AG04450 (cell line): ENCODE measurements around the gene SMIM5. TPM values are rescaled to one million over a fixed set of nuclear protein-coding genes. Genes with fewer than 3 reads are reported as not detected.

ENCODE experiments used
- CTCF ChIA-PET: fragments of 300-600, 350-600 bp; formaldehyde crosslinking; extraction: SDS; loops from one replicate; lab custom pipeline; 2022; ENCODE audit warnings: antibody characterized with exemption, inconsistent platforms; lab: Charles Lee
- POLR2A ChIA-PET: fragments of 350-600 bp; formaldehyde crosslinking; extraction: SDS; loops from one replicate; lab custom pipeline; 2021; ENCODE audit warnings: antibody characterized with exemption, inconsistent platforms; lab: Yijun Ruan, JAX
- DNase-seq: peaks from one replicate; pipeline ENCODE4 v3.0.0-alpha.2; 2011; ENCODE audit warnings: low read depth, low spot score
- H3K27ac ChIP-seq: one replicate; pipeline ENCODE4 v1.5.1; 2012; ENCODE audit warnings: low read depth, low read length, control low read depth
- H3K27me3 ChIP-seq: one replicate; pipeline ENCODE4 v1.6.0; 2012; ENCODE audit warnings: low read length; ENCODE audit not compliant: control insufficient read depth, insufficient read depth
- H3K4me3 ChIP-seq: 2 replicates; pipeline ENCODE4 v1.5.1; 2011; ENCODE audit warnings: mild to moderate bottlenecking, low read depth, low read length, control low read depth
- H3K9me3 ChIP-seq: 2 replicates; pipeline ENCODE4 v1.5.1; 2012; ENCODE audit warnings: low read length; ENCODE audit not compliant: control insufficient read depth, insufficient read depth
- CTCF ChIP-seq: IDR thresholded peaks from 2 replicates; pipeline ENCODE4 v1.5.1; 2011; ENCODE audit warnings: low read depth, low read length, control low read depth, inconsistent platforms
- polyA plus RNA-seq: library from polyadenylated mRNA; depleted of rRNA; stranded (reverse); fragments of >200 nt; gene quantifications from 2 replicates; pipeline ENCODE4 v1.2.3, GENCODE V29; 2011

SMIM5 gene
- polyA plus RNA-seq, 1 experiment: not detected

- Histone ChIP-seq H3K4me3 (no peak overlapping the region), H3K27ac (no peak overlapping the region), H3K27me3 (peaks cover 2% of the 10 kb centered on the region), H3K9me3 (no peaks in the 10 kb centered on the region)
- DNase-seq: no peak
- ChIA-PET POLR2A (interaction anchor here (0.9 kb wide), 1 partner anchor 10 kb away, joined by 3 read pairs; no protein-coding TSS in a partner anchor), CTCF (interaction anchor here (1.7 to 2.1 kb wide), 3 partner anchors 23 to 24 kb away, joined by 5 to 16 read pairs (median 7); partner anchors contain the start of gene SMIM5)
- no peak for TF ChIP-seq CTCF
Measured at GRCh38 chr17:75610103-75610984, 22.9 kb upstream of the SMIM5 start.

GRCh38 chr17:75611851-75612429 is 21.3 kb upstream of the SMIM5 start:
- CTCF ChIA-PET: interaction anchor here (1.7 to 2.1 kb wide), 2 partner anchors 21 to 22 kb away, joined by 5 to 7 read pairs; partner anchors contain the start of gene SMIM5

GRCh38 chr17:75612906-75613626 is 20.2 kb upstream of the SMIM5 start:
- DNase-seq: no peak
- POLR2A ChIA-PET: no interaction called here
- TF ChIP-seq CTCF: no peak

More at GRCh38 chr17:75611851-75612429, 21.3 kb upstream of the SMIM5 start:
- no peaks in the 10 kb centered on the region; the same call in 1 of the 2 replicates for H3K9me3 ChIP-seq
- POLR2A ChIA-PET: no interaction called here
- no peak overlapping the region for H3K27ac ChIP-seq
- H3K27me3 ChIP-seq: peaks cover under 1% of the 10 kb centered on the region
- no peak for TF ChIP-seq CTCF
- H3K4me3 ChIP-seq: no peak overlapping the region
- no peak for DNase-seq

GRCh38 chr17:75614006-75614405 is 19.2 kb upstream of the SMIM5 start:
- TF ChIP-seq CTCF: 0 out of 2 replicates have a peak, but pooled peaks have one; percentile 1
- Histone ChIP-seq H3K27ac (no peak overlapping the region), H3K27me3 (peaks cover 3% of the 10 kb centered on the region), H3K4me3 (no peak overlapping the region), H3K9me3 (no peaks in the 10 kb centered on the region; the same call in 1 of the 2 replicates)
- POLR2A ChIA-PET: no interaction called here
- CTCF ChIA-PET: interaction anchor here (0.8 to 2.1 kb wide), 2 partner anchors 12 to 20 kb away, joined by 3 to 7 read pairs; partner anchors contain the start of gene SMIM5
- DNase-seq: no peak

More at GRCh38 chr17:75612906-75613626, 20.2 kb upstream of the SMIM5 start:
- peaks cover 3% of the 10 kb centered on the region for H3K27me3 ChIP-seq
- CTCF ChIA-PET: interaction anchor here (2.1 kb wide), 1 partner anchor 13 kb away, joined by 7 read pairs; no protein-coding TSS in a partner anchor
- no peaks in the 10 kb centered on the region; the same call in 1 of the 2 replicates for H3K9me3 ChIP-seq
- no peak overlapping the region for H3K4me3 ChIP-seq
- H3K27ac ChIP-seq: no peak overlapping the region
